ENCODE measurements around the gene APOL1.

Gene APOL1

DNA sequence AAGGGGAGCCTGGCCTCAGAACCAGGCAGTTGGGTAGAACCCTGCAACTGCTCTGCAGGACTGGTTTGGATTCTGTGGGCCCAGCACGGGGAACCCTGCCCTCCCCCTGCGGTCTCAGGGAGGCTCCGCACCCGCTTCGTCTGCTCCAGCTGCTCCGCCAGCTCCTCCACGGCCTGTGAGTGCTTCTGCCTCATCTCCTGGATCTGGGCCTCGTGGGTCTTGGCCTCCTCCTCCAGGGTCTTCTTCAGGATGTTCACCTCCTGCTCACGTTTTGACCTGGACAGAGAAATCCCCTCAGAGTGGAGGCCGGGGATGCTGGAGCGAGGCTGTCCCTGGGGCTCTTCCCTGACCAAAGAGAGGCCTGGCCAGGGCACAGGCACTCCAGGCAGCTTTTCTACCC is 41.9 kb downstream of the APOL1 start:
- DNase-seq, result no peak

DNA sequence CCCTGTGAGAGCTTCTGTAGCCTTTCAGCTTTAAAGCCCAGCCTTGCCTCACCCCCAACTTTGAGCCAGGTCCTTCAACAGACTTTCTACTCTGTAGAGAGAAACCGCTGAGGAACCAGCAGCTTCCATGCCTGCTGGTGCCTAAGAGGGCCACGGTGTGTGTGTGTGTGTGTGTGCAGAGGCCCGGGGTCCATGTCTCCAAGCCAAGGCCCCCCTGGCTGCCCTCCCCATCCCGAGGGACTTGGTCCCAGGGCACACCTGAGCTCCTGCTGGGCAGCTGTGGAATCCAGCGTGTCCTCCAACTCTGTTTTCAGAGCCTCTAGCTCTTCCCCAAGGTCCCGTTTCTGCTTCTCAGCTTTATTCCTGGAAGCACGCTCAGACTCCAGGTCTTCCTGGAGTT is 42.3 kb downstream of the APOL1 start:
- DNase-seq, result no peak

DNA sequence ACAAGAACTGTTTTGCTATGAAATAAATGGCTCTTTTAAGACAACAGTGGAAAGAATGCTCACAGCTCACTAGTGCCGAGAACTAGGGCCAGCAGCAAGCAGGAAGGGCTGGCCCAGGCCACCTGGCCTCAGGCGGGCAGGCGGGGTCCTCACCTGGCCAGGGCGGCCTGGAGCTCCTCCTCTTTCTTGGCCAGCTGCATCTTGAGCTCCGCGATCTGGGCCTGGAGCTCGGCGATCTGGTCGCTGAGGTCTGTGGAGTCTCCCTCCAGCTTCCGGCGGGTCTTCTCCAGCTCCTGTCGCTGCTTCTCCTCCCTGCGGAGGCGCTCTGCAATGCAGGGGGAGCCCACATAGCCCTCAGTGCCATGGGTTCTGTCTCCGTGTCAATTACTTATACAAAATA is 43.8 kb downstream of the APOL1 start:
- DNase-seq, result no peak

DNA sequence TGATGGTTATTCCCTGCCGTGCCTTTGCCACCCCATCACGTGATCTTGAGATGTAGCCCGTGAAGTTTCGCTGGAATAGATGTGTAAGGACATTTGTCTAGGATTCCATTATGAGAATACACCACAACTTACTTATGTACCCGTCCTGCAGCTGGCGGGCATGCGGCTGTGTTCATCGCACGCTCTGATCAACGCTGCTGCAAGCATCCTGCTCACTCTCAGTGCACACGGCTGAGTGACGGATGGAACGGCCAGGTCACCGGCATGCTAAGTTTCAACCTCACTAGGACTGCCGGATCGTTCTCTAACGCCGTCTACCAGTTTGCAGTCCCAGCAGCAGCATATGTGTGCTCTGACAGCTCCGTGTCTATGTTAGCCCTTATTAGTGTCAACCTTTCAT is 44.6 kb downstream of the APOL1 start:
- DNase-seq, result no peak

DNA sequence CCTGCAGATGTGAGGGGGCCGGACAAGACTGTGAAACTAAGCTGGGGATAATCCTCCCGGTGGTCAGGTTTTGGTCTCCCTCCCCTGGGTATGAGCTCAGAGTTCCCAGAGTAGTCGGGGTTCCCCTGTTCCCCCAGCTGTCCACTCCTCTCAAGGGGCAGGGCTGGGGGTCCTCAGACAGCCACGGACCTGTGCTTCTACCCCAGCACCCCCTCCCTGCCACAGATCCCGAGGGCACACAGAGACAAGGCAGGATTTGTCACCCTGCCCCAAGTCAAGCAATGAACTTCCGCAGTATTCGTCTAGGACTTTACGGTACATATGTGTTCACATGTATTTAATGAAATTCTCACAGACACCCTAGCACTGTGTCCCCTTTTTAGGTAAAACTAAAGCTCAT is 45.2 kb downstream of the APOL1 start:
- no peak for DNase-seq

DNA sequence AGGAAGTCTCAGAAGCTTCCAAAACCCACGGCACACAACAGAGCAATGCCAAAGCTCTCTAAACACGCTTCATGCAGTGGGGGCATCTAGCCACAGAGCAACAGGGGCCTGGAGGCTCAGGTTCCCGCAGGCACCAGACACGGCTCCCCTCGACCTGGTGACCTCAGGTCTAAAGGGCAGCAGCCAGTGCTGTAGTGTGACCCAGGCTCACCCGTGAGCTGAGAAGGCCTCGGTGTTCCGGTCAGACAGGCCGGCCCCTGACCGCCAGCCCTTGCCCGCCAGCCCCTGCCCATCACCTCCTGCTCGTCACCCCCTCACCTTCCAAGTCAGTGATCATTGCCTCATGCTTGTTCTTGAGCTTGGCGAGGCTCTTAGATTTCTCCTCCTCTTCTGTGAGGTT is 45.7 kb downstream of the APOL1 start:
- DNase-seq, result no peak

DNA sequence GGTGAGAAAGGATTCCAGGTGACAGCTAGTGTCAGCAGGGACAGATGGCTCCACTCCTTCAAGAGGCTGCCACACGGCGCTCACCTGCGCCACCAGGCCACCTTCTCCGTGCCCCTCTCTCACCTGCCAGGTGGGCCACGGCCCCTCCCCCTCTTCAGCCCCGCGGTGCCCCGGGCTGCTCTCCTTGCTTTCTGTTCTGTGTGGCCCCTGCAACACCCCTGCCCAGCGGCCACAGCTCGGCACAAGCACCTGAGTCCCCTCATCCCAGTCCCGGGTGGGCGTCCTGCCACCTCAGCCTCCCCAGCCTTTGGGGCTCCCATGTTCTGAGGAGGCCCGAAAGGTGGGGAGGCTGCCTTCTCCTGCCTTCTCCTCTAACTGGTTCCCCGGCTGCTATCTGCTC is 46.4 kb downstream of the APOL1 start:
- no peak for DNase-seq

DNA sequence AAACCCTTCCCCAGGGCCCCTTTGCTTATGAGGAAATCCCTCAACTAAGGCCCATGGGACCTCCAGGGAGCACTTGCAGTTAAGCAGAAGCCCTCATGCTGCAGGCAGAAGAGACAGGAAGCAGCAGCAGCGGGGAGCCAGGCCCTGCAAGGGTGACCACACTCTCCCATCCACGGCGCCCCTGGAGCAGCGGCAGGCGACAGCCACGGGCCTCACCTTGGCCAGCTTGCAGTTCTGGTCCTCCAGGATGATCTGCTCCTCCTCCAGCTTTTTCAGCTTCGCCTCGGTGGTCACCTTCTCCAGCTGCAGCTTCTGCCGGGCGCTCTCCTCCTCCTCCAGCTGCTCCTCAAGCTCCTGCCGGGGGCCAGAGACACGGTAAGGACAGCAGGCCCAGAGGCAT is 47.0 kb downstream of the APOL1 start:
- no peak for DNase-seq

DNA sequence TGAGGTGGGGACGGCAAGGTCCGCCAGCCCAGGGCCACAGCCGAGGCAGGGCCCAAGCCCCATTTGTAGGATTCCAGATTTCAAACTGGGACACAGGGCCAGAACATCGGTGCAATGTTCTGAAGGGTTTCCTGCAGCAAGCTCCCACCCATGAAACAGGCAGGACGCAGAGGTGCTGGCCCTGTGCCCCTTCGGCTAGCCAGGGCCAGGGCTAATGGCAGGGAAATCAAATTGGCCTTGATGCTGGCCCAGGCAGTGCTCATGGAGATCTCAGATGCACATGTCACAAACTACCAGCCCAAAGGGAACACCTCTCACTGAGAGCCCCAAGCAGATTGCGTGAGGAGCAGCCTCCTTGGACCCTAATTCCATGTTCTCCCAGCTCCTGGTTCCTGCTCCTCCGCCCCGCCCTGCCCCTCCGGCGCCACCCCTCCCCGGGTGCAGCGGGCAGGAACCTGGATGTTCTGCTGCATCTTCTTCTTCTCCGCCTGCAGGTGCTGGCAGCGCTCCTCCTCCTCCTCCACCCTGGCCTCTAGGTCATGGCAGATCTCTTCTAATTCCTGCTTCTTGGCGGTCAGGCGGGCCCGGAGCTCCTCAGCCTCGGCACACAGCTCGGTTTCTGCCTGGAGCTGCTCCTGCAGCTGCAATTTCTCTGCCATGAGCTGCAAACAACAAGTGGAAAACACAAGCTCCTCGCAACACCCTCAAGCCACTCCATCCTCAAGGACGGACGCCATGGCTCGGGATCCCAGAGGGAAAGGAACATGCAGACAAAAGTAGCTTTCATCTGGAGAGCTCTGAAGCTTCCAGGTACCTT is 47.7 kb downstream of the APOL1 start:
- DNase-seq, result no peak

DNA sequence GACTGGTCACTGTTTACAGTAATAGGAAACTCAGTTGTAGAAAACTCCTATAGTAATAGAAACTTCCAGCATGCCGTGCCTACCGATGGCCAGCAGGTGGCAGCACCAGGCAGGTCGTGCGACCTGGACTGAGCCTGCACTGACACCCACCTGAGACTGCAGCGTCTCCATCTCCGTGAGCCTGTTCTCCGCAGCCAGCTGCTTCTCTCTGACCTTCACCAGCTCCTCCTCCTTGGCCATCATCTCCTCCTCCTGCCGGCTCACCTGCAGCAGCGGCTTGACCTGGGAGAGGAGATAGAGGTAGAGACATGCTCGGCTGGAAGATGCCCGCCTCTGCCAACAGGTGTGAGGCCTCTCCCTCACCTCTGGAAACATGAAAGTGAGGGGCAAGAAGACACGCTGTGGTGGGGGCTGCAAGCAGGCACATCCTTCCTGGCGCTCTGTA is 48.5 kb downstream of the APOL1 start:
- peak; percentile 50 for DNase-seq

DNA sequence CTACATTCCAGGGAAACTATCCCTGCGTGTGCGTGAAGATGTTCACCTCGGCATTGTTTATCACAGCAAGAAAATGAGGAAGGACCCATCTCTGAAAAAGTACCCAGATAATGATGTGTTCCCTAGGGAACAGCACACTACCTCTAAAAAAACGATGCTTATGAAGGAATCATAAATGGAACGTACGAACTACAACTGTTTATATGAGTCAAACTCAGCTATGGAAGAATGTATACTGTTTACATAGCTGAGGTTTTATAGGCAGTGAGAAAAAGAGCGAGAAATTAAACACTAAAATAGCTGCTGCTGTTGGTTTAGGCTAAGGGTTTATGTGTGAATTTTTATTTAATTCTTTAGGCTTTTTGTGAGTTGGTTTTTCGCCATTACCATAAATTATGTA is 48.9 kb downstream of the APOL1 start:
- DNase-seq, result no peak

DNA sequence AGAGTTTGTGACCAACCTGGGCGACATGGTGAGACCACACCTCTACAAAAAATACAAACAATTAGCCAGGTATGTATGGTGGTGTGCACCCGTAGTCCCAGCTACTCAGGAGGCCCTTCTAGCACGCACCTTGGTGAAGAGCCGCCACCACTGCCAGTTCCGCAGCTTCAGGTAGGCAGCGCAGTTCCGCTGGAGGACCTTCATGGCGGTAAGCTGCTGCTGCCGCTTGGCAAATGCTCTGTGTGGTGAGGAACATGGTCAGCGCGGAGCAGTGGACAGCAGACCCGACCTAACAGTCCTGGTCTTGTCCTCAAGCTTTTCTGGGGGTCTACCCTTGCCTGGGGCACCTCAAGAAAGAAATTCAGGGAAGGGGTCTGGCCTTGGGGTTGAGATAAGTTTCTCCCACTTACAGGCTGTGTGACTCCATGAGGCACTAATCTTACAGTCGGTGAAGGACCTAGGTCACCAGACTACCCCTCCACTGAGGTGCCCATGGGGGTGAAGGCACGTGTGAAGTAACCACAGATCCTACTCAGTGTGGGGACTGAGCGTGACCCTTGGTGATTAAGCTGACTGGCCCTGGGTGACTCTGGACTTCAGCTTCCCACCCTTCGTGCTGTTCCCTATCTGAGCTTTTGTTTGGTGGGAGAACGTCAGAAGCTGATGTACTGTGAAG is 49.6 kb downstream of the APOL1 start:
- no peak for DNase-seq

DNA sequence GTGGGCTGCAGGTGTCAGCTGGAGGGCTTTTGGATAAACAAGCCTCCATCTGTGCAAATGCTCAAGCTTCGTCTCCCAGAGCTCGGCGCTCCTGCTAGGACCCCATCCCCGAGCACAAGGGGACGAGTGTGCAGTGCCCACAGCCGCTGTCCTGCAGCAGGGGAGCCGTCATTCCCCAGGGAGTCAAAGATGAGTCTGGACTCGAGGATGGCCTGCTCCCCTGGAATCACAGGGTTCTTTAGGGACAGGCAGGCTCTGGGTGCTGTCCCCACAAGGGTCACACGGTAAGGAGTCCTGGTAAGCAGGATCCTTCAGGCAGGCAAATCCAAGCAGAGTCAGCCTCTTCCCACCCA is 50.2 kb downstream of the APOL1 start:
- no peak for DNase-seq

DNA sequence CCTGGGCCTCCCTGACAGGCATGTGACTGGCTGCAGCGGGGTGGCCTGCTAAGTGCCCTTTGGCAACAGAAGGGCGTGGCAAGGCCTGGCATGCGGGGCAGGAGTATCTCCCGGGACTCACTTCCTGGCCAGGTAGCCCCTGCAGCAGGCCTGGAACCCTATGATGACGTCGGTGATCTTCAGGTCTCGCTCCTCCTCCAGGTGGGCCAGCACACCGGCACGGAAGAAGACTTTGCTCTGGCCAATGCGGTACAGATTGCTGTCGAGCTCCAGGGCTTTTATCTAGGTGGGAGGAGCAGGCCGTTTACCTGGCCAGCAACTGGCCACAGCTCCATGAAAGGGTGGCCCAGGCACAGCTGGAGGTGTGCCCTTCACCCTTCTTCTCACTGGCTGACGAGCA is 50.9 kb downstream of the APOL1 start:
- no peak for DNase-seq

DNA sequence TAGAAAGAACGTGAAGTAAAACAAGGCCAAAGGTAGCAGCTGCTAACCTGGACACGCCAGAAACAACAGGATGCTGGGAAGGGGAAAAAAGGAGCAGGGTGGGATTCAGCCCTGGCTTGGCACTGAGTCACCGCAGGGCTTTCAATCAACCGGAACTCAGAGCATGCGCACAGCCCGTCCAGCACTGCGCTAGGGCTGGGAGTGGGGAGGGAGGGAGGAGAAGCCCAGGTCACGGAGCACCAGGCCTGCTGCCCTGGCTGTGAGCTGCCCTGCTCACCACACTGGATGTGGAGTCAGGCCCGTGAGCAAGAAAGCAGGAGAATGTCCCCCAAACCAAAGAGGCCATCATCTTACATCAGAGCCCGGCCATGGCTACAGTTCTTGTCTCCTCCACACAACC is 51.5 kb downstream of the APOL1 start:
- DNase-seq, result no peak

DNA sequence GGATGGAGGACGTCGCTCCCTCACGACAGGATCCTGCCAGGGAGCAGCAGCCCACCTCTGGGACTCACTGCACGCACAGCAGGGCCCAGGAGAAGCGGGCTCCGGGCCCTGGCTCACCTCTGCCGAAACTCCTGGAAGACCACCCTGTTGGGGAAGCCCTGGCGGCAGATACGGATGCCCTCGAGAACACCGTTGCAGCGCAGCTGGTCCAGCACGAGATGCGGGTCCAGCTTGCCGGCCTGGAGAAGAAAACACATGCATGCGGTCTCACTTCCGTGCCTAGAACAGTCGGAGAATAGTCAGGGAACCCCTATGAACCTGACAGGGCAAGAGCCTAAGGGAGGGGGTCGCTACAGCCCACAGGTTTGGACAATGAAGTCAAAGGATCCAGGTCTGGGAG is 52.9 kb downstream of the APOL1 start:
- no peak for DNase-seq

DNA sequence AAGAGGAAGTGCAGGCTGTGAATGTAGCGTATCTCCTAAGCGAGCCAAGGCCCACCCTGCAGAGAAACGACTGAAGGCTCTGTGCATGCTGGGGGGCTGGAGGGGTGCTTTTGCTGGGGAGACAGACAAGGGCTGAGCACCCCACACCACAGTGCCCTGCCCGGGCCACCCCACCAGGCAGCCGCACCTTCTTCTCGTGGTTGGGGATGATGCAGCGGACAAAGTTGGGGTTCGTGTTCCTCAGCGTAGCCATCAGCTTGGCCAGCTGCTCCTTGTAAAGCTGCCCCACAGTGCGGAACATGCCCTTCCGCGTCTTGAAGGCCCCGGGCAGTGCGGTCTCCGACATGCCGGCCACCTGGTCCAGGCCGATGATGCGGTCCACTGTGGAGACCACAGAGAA is 53.3 kb downstream of the APOL1 start:
- DNase-seq, result no peak

DNA sequence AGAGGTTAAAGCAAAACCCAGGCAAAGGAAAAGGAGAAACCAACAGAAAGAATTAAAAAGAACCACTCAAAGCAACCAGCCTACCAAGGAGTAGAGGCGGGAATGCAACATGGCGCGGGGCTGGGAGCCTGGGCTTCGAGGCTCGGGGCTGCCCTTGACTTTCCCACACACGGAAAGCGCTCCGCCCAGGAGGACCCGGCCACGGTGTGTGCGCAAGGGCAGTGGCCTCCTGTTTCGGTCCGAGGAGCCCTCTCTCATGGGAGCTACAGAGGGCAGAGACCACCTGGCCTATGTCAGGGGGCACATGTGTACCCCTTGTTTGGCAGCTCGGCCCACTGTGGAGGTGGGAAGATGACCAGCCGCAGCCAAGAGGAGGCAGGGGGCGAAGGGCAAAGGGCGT is 55.9 kb downstream of the APOL1 start:
- no peak for DNase-seq

DNA sequence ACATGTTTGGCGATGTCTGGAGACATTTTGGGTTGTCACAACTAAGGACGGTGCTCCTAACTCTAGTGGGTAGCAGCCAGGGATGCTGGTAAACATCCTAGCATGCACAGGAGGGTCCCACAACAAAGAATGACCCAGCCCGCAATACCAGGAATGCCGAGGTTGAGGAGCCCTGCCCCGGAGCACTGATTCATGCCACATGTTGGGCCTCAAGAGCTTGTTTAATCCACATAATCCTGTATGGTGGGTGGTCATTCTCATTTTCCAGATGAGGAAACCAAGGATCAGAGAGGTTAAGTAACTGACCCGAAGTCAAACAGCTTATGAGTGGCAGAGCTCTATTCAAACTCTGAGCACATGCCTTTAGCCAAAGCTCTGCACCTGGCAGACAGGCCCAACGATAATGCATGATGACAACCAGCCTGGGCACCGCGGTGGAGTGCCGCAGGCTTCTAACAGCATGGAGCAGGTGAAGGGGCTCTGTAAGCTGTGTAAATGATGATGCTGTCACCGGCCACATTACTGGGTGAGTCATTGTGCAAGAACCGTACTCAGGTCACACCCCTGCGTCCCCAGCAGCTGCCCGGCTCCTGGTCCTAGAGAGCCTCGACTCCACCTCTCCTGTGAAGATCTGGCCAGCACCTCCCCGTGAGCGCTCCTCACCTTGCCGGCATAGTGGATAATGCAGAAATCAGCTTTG is 58.6 kb downstream of the APOL1 start:
- no peak for DNase-seq

DNA sequence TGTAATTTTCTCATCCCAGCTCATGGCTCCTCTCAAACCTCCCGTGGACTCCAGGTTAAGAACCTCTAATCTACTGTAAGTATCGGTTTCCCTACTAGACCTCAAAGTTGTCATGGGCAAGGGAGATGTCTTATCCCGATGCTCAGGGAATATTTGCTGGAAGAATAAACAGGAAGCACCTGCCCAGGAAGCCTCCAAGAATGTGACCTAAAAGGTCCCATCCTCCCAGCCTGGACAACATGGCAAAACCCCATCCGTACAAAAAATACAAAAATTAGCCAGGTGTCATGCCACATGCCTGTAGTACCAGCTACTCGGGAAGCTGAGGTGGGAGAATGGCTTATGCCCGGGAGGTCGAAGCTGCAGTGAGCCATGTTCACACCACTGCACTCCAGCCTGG is 62.4 kb downstream of the APOL1 start:
- DNase-seq, result no peak

DNA sequence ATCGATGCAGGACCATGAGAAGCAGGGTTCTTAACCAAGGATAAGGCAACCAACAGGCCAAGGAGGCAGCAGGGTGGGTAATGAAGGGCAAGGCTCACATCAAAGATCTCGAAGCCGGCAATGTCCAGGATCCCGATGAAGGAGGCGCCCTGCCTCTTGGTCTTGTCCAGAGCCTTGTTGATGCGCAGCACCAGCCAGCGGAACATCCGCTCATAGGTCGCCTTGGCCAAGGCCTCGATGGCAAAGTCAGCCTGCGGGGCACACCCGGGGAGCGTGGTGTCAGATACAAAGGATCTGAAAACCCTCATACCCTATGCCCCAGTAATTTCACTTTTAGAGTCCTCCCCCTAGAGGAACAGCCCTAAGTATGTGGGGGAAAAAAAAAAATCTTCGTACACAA is 63.5 kb downstream of the APOL1 start:
- DNase-seq, result no peak

Data from NCI-H2171 (cell line).